ENCODE measurements around the gene CXorf58.
"Not testable (repeated sequence)": the region's sequence is repeated elsewhere in the genome, so short reads cannot be mapped to it uniquely, and the experiment has no call there.

CXorf58 gene, protein sequence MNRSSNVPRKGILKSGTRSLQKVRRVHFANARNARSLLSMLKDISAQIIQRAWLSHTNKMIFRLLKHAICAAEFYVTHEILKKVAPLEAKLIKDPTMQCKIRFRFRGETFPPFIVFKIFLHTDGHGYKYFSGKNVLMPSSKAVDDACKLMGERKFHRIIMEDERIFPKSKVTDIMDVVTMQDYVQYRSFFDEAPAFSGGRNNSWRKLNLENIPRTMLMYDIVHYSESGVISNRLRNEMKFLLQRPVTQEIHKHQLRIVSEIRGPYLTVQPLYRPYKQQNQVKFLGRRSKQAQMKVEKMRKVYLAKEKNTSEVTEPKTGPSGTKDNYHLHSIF

DNA sequence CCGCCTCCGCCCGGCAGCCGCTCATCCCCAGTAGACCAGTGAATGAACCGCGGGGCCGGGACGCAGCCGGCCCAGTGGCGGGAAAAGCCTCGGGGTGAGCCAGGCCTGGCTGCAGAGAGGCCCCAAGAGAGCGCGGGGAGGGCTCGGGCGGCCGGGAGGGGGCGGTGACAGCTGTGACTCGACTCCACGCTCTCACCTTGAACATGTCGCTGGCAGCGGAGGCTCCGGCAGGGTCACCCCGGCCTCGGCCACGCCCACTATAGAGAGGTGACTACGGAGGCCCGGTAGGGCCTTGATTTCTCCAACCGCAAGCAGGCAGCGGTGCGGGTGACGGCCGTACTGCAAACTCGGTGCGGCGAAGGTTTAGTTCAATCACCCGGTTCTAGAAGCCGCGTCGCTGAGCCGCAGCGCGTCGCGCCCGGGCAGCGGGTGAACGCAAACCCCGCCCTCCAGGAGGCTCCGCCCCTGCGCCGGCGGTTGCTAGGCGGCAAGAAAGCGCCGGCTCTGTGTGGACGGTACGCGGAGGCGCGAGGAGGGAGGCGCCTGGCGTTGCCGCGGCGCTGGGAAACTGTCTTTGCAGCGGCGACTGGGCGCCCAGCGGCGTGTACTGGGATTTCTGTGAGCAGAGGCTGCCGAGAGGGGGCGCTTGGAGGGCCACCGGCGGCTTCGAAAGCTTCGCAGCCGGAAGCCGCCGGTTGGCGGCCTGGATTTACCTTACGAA lies at the start of gene CXorf58, which contains the start of gene APOO:
TSS of gene CXorf58 (plus strand) at position 509 of the 721 bp plus-strand sequence. CDS start 2,297 bp downstream, outside the sequence.
TSS of gene APOO (minus strand) at position 441 of the 721 bp plus-strand sequence. CDS start at position 205, 236 bp downstream.
- peak; percentile 96 for DNase-seq

DNA sequence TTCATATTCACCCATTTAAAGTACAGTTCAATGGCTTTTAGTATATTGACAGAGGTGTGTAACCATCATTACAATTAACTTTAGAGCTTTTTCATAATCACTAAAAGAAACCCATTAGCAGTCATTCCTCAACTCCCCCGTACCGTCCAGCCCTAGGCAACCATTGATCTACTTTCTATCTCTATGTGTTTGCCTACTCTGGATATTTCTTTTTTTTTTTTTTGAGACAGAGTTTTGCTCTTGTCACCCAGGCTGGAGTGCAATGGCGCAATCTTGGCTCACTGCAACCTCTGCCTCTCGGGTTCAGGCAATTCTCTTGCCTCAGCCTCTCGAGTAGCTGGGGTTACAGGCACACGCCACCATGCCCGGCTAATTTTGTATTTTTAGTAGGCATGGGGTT lies 48.6 kb upstream of the CXorf58 start:
- DNase-seq = not testable (repeated sequence)

DNA sequence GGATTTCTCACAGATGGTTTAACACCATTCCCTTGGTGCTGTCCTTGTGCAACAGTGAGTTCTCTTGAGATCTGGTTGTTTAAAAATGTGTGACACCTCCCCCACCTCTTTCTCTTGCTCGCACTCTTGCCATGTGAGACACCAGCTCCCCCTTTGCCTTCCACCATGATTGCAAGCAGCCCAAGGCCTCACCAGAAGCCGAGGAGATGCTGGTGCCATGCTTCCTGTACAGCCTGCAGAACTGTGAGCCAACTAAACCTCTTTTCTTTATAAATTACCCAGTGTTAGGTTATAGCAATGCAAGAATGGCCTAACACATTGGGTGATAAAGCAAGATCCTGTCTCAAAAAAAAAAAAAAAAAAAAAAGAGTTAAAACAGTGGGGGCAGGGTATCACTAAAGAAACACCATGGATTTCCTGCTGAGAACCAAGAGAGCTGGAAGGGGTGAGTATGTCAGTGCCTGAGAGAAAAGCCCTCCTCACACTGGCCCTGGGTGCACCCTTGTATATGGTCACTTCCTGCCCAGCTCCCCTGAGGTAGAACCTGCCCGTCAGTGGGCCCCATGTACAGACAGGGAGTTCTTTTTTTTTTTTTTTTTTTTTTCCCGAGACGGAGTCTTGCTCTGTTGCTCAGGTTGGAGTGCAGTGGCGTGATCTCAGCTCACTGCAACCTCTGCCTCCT lies 46.5 kb upstream of the CXorf58 start:
- DNase-seq = no peak

DNA sequence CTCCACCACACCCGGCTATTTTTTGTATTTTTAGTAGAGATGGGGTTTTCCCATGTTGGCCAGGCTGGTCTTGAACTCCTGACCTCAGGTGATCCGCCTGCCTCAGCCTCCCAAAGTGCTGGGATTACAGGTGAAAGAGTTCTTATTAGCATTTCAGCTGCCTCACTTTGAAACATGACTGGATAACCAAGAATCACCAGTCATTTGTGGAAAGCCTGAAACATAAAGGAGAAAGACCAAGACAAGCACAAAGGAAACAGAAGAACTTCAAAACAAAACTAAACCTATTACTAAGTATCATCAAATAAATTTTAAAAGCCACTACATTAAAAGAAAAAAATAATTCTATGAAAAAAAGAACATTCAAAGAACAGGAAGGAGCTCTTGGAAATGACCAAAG lies 45.9 kb upstream of the CXorf58 start:
- not testable (repeated sequence) for DNase-seq

DNA sequence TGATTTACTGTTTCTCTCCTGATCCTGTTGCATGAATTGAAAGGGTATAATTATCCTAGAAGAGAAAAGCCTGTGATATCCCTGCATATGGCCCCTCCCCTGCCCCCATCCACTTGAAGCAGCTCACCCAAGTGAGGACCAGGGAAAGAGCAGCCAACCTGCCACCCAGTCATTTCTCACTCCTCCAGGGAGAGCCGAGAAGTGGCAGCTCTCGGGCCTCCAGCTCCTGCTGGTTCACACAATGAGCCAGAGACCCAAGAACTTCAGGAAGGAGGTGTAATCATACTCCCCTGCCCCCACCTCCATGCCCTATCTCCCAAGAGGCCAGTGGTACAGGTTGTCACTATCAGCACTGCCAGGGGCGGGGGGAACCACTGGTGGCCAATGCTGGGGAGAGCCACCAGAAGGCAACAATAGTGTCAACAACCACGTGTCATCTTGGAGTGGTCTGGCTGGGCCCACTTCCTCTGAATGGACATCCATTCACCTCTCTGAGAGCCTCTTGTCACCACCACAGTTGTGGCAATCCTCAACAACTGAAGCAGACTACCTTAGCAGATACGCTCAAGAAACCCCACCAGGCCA lies 43.0 kb upstream of the CXorf58 start:
- DNase-seq = no peak

DNA sequence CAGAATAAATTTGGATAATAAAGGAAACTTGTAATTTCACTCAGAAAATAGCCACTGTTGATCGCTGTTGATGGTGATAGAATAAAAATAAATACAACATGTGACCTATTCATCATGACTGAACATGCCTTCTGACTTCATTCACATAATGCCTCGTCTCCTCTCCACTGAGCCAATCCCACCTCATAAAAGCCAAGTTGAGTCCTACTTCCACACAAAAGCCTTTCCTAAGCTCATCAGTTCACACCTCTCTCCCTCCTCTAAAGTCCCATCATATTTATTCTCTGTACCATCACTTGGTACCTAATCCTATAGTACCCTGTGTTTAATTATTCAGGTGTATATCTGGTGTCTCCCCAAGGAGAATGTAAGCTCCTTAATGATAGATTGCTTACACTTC lies 37.8 kb upstream of the CXorf58 start:
- DNase-seq = no peak

DNA sequence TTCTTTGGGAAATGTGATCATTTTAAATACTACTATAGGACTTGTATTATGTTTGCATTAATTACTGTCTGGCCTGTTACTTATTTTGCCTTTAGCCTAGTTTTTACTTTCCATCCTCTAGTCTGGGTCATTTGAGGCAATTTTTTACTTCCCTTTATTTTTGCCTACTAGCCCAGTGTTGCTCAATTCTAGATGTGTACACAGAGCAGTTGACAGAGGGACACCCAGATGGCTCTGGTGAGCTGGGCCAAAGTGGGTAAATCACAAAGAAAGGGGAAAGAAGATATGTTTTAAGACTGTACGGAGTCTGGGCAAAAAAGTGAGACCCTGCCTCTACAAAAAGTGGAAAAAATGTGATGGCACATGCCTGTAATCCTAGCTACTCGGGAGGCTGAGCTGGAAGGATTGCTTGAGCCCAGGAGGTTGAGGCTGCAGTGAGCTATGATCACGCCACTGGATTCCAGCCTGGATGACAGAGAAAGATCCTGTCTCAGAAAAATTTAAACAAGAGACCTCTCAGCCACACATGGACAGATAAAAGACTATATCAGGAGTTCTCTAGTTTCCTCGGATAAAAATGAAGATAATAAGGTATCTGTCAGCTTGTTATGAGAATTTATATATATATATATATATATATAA lies 35.8 kb upstream of the CXorf58 start:
- DNase-seq = peak; percentile 79

DNA sequence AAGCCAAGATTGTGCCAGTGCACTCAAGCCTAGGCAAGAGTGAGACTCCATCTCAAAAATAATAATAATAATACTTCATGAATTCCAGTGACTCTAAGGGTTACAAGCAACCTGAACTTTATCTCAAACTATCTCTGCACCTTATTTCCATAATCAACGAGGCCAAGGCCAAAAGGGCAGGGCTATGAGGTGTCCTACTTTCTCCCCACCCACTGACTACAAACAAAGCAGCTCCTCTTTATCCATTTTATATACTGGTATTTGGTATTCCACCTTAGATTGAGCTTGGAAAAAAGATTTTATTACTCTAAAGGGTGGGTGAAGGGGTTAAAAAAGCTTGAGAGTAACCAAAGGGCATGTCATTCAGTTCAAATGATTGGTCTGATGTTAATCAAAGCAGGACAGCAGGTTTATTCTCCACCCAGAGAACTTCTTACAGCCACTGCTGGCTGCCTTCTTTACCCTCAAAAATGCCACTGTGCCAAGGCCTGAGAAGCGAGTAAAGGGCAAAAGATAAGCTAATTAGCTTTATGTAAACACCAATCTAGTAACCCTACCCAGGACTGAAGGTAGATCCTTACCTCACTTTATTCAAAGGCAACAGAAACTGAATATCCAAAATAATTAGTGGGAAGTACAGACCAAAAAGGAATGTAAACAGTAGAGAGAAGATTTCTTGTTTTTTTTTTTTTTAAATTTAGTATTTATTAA lies 28.3 kb upstream of the CXorf58 start:
- DNase-seq = no peak

DNA sequence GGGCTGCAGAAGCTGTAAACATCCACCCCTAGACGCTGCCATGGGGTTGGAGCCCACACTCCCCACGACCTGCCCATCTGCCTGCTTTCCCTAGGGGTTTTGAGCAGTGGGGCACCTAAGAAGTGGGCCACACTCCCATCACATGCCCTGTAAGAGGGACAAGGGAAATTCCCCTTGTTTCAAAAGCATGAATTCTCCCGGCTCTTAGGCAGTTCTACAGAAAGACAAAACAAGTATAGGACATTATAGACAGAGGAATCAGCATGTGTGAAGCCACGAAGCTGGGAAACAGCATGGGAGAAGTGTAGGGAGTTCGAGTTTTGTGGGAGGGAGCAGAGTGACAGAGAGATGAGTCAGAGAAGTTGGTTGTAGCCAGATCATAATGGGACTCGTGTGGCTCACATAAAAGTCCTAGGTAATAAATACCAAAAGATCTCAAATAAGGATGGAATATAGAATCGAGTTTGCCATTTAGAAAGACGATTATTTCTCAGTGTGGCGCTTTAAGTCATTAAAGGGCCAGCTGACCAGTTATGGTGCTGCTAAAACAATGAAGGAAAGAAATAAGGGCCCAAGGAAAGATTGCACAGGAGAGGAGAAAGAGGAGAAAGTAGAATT lies 24.0 kb upstream of the CXorf58 start:
- DNase-seq = peak; percentile 42

DNA sequence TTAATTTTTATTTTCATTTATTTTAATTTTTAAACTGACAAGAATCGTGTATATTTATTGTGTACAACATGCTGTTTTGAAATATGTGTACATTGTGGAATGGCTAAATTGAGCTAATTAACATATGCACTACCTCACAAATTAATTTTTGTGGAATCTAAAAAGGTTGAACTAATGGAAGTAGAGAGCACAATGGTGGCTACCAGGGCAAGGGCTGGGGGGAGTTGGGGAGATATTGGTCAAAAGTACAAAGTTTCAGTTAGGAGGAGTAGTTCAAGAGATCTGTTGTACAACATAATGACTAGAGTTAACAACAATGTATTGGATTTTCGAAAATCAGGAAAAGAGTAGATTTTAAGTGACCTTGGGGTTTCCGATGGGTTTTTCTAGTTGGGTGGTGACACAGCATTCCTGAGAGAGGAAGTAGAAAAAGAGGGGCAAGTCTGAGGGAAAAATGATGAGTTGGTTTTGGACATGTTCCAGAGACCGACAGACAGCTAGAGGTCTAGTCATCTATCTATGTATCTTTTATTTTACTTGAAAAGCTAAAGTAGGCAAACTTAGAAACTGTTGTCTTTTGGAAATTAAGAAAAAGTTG lies 23.3 kb upstream of the CXorf58 start:
- DNase-seq = peak; percentile 83

DNA sequence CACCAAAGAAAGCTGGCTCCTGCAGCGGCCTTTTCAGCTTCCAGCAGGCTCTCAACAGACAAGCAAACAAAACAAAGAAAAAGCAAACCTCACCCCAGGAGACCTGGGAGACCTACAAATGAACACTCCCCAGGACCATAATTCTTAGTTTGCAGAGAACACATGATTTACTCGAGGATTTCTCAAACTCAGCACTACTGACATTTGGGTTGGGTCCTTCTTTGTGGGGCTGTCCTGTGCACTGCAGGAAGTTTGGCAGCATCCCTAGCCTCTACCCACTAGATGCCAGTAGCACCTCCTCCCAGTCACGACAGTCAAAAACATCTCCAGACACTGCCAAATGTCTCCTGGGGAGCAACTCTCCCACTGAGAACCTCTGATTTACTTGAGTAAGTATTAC lies 22.0 kb upstream of the CXorf58 start:
- DNase-seq = no peak

DNA sequence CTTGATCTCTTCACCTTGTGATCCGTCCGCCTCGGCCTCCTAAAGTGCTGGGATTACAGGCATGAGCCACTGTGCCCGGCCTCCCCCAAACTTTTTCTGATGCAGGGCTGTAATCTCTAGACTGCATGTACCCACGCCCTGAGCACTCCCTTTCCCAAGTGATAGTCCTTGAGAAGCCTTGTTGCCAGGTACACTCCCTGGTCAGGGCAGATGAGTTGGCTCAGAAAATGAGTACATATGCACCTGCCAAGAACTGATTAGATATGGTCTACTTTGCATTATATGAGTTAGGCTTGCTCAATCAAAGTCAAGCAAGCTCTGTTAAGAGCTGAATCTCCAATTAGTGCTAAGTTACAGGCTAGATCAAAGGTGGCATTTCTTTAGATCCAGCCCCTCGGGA lies 20.4 kb upstream of the CXorf58 start:
- DNase-seq = no peak

DNA sequence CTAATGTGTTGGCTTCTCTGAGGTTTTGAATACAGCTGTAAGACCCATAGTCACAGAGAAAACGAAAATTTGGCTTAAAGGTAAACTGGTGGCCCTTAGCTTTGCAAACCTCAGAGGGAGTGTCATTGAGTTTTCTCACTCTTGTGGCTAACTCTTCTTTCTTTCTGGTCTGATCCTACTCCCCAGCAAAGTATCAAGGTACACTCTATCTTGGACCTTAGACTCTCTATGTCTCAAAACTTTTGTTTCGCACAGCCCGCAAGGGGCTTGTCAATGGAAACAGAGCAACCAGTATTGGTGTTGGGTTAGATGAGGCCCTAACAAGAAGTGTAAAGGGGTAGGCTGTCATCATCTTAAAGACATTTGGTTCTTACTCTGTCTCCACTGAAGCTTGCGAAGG lies 19.9 kb upstream of the CXorf58 start:
- DNase-seq = no peak

DNA sequence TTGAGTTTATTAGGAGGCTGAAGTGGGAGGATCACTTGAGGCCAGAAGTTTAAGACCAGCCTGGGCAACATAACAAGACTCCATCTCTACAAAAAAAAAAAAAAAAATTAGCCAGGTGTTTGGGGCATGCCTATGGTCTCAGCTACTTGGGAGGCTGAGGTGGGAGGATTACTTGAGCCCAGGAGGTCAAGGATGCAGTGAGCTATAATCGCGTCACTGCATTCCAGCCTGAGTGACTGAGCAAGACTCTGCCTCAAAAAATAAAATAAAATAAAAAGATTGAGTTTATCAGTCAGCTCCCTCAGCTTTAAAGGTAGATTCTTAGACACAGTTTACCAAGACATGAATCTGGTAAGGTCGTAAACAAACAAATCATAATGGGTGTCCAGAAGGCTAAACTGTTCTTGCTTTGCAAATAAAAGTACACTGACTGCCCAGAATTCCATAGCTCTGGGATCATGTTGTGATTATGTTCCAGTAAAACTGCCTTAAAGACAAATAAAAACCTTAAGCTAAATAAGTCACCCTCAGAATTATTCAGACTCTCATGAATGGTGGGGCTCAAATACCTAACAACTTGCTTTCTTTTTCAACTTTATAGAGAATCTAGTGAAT lies 18.8 kb upstream of the CXorf58 start:
- no peak for DNase-seq

DNA sequence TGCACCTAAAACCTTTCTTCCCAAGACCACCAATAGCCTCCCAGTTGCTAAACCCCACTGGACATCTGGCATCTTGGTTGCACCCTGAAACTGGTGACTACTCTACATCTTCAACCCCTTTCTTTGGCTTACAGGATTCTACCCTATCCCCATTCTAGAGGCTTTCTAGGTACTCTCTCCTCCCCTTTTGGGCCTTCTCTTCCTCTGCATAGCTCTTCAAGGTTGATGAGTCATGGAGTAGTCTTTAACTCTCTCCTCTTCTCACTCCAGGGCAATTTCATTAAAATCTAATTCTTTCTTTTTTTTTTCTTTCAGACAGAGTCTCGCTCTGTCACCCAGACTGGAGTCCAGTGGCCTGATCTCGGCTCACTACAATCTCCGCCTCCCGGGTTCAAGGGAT lies 16.9 kb upstream of the CXorf58 start:
- no peak for DNase-seq

DNA sequence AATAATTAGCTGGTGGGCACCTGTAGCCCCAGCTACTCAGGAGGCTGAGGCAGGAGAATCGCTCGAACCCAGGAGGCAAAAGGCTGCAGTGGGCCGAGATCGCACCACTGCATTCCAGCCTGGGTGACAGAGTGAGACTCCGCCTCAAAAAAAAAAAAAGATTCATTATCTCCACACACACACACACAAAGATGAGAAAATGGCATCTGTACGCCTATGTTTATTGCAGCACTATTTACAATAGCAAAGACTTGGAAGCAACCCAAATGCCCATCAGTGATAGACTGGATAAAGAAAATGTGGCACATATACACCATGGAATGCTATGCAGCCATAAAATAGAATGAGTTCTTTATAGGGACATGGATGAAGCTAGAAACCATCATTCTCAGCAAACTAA lies 12.8 kb upstream of the CXorf58 start:
- not testable (repeated sequence) for DNase-seq

DNA sequence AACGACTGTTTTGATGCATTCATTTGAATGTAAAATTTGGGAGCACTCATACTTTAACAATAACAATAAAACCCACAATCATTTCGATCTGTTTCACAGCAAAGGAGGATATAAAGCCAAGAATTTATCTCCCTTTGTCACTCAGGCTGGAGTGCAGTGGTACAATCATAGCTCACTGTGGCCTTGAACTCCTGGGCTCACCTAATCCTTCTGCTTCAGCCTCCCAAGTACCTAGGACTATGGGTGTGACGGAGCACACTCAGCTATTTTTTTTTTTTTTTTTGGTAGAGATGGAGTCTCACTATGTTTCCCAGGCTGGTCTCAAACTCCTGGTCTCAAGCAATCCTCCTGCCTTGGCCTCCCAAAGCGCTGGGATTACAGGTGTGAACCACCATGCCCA lies 11.3 kb upstream of the CXorf58 start:
- DNase-seq = peak; percentile 35

DNA sequence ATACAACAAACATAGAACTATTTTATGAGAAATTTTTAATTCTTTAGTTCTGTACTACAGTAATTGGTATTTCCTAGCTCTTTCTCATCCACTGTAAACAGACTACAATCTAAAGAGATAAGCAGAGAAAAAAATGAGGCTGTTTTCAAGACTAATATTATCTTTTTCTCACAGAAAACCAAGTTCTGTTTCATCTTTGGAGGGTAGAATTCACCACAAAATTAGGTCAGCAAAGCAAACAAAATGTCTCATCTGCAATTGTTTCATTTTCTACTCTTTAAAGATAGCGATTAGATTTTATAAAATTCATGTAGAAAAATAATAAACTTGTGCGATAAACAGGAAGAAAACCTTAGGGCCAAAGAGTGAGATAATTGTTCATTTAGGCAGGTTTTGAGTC lies 10.8 kb upstream of the CXorf58 start:
- DNase-seq = peak; percentile 78

DNA sequence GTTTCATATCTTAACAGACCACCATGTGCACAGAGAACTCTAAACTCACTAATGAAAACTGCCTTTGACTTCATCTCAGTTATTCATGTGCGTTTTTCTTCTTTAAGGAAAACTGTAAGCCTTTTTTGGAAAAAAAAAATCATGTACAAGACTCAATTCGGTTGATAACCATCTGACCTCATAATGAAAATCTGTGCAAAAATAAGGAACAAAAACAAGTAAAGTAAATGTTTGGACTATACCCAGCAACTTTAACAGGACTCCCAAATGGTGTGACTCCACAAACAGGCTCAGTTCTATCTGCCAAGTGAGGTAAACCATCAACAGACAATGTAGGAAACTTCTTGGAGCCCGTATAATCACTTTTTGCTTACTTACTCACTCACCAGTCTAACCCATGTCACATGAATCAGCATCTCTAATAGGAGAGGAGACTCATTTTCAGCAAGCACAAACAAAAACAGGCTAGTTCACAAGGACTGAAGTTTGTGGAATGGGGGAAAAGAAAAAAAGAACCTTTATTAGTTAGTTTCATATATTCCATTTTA lies 9.3 kb upstream of the CXorf58 start:
- peak; percentile 19 for DNase-seq

DNA sequence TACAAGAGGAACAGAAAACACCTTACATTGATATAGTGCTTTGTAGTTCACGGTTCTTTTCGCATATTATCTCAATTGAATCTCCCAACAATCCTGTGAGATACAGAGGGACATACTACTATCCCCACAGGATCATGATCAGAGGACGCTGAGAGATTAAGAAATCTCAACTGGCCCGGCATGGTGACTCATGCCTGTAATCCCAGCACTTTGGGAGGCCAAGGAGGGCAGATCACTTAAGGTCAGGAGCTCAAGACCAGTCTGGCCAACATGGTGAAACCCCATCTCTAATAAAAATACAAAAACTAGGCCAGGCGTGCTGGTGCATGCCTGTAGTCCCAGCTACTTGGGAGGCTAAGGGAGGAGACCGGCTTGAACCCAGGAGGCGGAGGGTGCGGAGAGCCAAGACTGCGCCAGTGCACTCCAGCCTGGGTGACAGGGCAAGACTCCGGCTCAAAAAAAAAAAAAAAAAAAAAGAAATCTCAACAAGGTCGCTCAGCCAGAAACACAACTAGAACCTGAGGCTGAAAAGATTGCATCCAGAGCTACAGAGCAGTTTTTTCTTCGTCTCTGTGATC lies 7.5 kb upstream of the CXorf58 start:
- peak; percentile 58 for DNase-seq
